OCI-LY3 (cell line): ENCODE results near the gene B2M.

Experiments used
- CTCF ChIP-seq: fragments of 200-600, 300-600 bp; sonication (generic); IDR thresholded peaks from 2 replicates; pipeline ENCODE4 v1.5.1; 2014; ENCODE audit warnings: antibody characterized with exemption, low read length, low read depth
- EZH2phosphoT487 ChIP-seq: fragments of 200-600 bp; shearing (Covaris generic); IDR thresholded peaks from 2 replicates; pipeline ENCODE4 v1.6.1; 2018; ENCODE audit warnings: antibody characterized with exemption, mixed run types, low read depth

- no peak for TF ChIP-seq CTCF
- TF ChIP-seq EZH2phosphoT487: no peak
These were observed at the start of gene B2M, which contains the start of gene PATL2 for GRCh38 chr15:44711096-44711742.
